Urothelium cell line (cell line): Measurements from ENCODE around the gene ABCB8.

Experiments
- DNase-seq: peaks from one replicate; pipeline ENCODE4 v3.0.0; 2011; ENCODE audit warnings: low spot score, mixed read lengths
- FAIRE-seq: peaks from 2 replicates; lab custom pipeline; 2011; peaks lifted over from hg19 to GRCh38; lab: Jason Lieb, UNC

Gene ABCB8

DNA sequence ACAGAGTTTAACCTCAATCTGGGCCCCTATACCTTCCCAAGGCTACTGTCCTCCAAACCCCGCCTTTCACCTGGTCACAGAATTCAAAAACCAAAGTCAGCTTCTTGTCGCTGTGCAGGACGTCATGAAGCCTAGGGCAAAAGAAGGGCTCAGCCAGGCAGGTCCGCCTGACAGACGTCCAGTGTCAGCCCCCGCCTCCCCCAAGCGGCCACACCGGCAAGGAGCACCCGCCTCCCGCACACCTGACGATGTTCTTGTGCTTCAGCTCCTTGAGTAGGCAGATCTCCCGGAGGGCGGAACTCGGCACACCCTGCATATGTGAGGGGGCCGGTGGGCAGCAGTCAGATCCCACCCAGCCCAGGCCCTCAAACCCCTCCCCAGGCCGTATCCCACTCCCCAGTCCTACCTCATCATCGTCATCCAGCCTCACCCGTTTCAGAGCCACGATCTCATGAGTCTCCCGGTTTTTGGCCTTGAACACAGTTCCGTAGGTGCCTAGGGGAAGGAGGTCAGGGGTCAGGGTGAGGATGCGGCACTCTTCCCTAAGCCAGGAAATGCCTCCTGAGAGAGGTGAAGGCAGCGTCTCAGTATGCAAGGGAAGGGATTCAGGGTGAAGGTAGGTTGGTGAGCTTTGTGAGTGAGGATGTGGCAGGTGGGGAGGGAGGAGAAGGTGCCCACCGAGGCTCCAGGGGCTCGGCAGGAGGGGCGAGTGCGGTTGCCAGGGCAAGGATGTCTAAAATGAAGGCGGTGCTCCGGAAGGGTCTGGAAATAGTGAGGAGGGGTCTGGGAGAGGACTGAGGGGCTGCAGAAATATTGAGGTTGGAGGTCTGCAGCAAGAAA lies 28.6 kb downstream of the ABCB8 start:
- no peak for FAIRE-seq
- no peak for DNase-seq

GRCh38 chr7:151057506-151057988 lies 29.3 kb downstream of the ABCB8 start, which contains the start of gene CDK5:
Gene CDK5, minus strand, starts transcription at chr7:151057897. Its CDS starts 49 bp downstream, at chr7:151057848.
- FAIRE-seq (no peak), DNase-seq (no peak)

- FAIRE-seq (no peak), DNase-seq (peak; percentile 78)
These were observed 29.9 kb downstream of the ABCB8 start for GRCh38 chr7:151057989-151058780.

GRCh38 chr7:151058781-151059366 lies 30.6 kb downstream of the ABCB8 start:
- FAIRE-seq: no peak
- no peak for DNase-seq

DNA sequence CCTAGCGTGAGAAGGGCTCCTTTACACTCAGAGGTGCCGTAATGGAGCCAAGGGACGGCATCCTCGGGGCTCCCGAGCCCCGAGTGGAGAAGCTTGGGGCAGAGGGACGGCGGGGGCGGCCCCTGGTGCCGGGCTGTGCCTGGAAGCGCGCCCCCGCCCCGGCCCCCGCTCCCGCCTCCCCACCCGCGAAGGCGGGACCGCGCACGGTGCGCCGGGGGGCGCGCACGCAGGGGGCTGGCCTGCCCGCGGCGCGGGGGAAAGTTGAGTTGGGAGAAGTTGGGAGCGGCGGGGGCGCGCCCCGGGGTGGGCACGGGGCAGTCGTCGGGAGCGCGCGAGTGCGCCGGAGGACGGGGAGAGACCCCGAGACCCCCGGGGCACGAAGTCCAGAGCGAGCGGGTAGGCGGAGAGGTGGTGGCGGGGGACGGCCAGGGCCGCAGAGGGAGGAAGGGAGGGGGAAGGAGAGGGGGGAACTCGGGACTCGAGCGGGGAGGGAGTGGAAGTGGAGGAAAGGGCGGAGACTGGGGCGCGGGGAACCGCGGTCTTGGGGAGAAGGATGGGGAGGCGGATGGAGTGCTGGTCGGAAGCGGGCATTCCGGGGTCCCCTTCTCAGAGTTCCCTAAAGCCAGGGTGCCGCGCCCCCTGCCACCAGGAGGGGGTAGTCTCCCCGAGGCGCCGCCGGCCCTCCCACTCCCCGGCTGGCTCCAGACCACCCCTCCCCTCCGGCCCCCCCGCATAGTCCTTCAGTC lies 31.3 kb downstream of the ABCB8 start, which contains the start of gene SLC4A2:
SLC4A2 (plus strand) TSS at position 223 of the 746 bp plus-strand sequence. CDS start 2,399 bp downstream, outside the sequence.
- peak; percentile 67 for DNase-seq
- FAIRE-seq: no peak

GRCh38 chr7:151060113-151060415 lies 31.8 kb downstream of the ABCB8 start:
- DNase-seq (no peak), FAIRE-seq (no peak)

- FAIRE-seq (no peak), DNase-seq (no peak)
These were observed 32.4 kb downstream of the ABCB8 start for GRCh38 chr7:151060416-151061212.

GRCh38 chr7:151061213-151062110 lies 33.2 kb downstream of the ABCB8 start:
- DNase-seq (no peak), FAIRE-seq (no peak)

GRCh38 chr7:151062111-151062398 lies 33.8 kb downstream of the ABCB8 start:
- DNase-seq: no peak
- FAIRE-seq: no peak

DNA sequence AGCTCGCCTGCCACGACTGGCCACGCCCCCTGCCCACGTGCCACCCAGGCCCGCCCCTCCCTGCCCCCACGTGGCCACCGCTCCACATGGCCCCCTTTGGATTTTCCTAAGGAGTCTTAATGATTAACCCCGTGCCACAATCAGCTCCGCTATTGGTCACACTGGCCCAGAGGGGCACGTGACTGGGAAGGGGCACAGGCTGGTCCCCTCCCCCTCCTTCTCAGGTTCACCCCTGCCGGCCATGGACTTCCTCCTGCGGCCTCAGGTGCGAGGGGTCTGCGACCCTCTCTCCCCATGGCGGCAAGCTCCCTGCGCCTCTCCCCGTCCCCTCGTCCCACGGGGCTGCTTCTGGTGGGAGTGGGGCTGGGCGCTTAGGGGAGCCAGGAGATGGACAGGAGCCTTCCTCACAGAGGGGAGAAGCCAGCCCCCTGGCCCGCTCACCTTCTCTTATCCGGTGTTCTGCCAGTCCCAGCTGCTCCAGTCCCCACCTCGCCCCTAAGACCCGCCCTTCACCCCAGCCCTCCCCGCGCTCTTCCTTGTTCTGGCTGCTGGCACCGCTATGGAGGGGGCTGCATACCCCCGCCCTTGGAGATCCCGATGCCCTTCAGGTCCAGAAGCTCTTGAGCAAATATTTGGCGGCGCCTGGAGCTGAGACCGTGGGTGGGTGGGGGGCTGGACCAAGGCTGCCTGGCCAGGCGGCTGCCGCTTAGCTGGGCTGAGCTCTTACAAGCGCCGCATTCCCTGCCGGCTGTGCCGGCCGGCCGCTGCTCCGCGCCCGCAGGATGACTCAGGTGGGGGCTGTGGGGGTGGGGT lies 34.4 kb downstream of the ABCB8 start:
- peak; percentile 42 for DNase-seq
- FAIRE-seq: no peak

DNA sequence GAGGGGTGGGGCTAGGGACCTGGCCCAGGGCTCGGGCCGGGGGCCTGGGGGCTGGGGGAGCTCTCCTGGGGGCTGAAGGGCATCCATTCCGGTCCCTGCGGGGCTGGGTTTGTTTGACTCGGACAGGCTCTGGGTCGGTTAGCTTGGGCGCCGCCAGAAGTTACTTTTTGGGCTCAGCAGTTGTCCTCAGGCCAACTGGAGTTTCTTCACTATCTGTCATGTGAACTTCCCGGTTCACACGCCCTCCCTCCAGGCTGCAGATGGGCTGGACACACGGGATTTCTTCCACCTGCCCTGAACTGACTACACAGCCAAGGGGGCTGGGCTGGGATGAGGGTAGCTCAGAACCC lies 34.9 kb downstream of the ABCB8 start:
- DNase-seq (no peak), FAIRE-seq (no peak)

DNA sequence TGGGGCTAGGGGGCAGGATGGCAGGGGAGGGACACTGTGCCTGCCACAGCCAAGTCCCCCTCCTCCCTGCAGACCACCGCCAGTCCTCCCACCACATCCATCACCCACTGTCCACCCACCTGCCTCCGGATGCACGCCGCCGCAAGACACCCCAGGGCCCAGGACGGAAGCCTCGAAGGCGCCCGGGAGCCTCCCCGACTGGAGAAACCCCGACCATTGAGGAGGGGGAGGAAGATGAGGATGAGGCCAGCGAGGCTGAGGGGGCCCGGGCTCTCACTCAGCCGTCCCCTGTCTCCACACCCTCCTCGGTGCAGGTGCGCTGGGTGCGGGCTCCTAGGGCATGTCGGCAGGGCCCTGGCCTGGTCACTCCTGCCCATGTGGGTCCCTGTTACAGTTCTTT lies 36.2 kb downstream of the ABCB8 start:
- FAIRE-seq (no peak), DNase-seq (no peak)

- FAIRE-seq: no peak
These were observed 36.7 kb downstream of the ABCB8 start for GRCh38 chr7:151064993-151065392.

GRCh38 chr7:151065516-151065915 lies 37.3 kb downstream of the ABCB8 start:
- FAIRE-seq: no peak

More at GRCh38 chr7:151064993-151065392, 36.7 kb downstream of the ABCB8 start:
- DNase-seq: no peak

DNA sequence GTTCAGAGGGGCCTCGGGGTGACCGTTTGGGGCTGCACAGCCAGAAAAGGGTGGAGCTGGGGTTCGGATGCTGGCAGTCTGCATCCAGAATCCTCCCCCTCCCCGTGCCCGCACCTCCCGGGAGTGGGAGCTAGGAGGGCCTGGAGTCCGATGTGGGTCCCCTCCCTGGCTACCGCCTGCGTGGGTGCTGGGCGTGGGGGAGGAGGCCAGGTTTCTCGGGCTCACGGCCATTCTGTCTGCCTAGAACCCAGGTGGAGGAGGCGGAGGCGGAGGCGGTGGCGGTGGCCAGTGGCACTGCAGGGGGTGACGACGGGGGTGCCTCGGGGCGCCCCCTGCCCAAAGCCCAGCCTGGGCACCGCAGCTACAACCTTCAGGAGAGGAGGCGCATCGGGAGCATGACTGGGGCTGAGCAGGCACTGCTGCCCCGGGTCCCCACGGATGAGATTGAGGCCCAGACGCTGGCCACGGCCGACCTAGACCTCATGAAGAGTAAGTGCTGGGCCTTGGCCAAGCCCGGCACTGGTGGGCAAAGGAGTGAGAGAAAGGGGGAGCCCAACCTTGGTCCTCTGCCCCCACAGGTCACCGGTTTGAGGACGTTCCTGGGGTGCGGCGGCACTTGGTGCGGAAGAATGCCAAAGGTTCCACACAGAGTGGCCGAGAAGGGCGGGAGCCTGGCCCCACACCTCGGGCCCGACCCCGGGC lies 38.2 kb downstream of the ABCB8 start:
- FAIRE-seq (no peak), DNase-seq (no peak)

More at GRCh38 chr7:151065516-151065915, 37.3 kb downstream of the ABCB8 start:
- no peak for DNase-seq

DNA sequence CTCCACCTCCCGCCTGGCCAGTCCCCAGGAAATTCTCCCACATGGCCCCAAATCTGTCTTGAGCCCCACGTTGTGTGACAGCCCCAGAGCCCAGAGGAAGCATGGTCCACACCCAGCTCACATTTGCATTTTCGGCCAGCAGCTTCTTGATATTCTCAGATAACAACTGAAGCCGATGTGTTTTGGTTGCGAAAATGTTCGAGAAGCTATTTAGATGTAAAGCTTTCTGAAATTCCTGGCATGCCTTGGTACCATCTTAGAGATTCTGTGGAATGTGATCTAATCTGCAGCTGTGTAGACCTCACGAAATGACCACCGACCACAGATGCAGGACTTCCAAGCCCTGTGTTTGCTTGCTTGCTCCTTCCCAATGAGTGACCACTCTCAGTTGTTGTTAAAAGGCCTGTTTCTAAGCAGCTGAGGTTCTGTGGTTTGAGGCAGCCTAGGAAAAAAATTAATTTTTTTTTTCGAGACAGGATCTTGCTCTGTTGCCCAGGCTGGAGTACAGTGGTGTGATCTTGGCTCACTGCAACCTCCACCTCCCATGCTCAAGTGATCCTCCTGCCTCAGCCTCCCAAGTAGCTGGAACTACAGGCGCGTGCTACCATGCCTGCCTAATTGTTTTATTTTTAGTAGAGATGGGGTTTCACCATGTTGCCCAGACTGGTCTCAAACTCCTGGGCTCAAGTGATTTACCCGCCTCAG lies 40.0 kb downstream of the ABCB8 start:
- FAIRE-seq (no peak), DNase-seq (no peak)
